ENCODE measurements around the gene LDLRAP1.

The LDLRAP1 gene, protein sequence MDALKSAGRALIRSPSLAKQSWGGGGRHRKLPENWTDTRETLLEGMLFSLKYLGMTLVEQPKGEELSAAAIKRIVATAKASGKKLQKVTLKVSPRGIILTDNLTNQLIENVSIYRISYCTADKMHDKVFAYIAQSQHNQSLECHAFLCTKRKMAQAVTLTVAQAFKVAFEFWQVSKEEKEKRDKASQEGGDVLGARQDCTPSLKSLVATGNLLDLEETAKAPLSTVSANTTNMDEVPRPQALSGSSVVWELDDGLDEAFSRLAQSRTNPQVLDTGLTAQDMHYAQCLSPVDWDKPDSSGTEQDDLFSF

DNA sequence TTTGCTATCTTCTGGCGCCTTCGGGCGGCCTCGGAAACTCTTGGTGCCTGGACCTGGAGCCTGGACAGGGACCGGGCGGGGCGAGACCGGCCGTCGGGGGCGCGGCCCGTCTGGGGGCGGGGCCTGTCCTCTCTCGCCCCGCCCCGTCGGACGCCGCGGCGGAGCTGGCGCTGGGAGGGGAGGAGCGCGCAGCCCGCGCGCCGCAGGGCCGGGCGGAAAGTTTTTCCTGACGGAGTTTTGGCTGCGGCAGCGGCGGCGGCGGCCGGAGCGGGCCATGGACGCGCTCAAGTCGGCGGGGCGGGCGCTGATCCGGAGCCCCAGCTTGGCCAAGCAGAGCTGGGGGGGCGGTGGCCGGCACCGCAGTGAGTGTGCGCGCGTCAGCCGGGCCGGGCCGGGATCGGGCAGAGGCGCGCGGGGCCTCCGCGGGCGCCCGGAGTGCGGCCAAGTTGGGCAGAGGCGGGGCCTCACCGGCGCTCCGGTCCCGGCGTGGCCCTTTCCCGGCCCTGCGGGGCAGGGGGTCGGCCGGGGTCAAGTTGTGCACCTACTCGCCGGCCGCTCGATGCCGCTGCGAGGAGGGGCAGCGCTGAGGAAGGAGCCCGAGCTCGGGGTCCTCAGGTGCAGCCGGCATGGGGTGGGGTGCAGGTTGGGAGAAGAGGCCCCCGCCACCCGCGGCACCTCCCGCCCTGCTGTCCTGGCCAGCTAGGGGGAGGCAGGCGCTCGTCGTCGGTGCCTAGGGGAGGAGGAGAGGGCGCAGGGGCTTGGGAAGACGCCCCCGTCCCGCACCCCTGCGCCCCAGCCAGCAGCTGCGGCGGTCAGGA is at the start of gene LDLRAP1:
Gene LDLRAP1, plus strand, starts transcription at position 182 of the 818 bp plus-strand sequence. Its CDS starts 93 bp downstream, at position 275.
- peak within 1 kb of the TSS; percentile 99 for H3K4me2 ChIP-seq
- peaks cover 18% of the 10 kb centered on the region for H4K20me1 ChIP-seq
- H3K4me3 ChIP-seq = peak within 1 kb of the TSS; percentile 97
- peak within 1 kb of the TSS; percentile 81 for H3K27ac ChIP-seq
- H3K27me3 ChIP-seq = no peaks in the 10 kb centered on the region
- H3K9ac ChIP-seq = peak within 1 kb of the TSS; percentile 89
- H3K36me3 ChIP-seq = no peaks in the 10 kb centered on the region
- TF ChIP-seq Cebpa-rat (IDR thresholded peaks at IDR 0.05) = no peak
- H3K9me3 ChIP-seq = no peaks in the 10 kb centered on the region
- peaks cover 46% of the 10 kb centered on the region for H3K4me1 ChIP-seq

DNA sequence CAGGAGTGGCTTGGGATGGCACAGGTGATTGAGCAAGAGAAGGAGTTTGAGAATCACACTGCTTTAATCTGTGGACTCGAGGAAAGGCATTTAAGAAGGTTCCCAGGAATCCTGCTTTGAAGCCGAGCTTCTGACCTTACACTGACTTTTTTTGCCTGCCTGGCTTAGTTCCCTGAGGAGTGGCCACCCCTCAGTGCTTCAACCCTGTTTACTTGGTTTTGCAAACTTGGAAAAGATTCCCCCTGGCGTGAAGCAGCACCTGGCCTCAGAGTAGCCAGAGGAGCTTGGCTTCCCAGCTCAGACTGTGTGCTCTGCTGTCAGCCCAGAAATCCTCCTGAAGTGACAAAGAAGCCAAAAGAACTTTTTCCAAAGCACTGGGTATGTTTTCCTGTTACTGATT is 48.5 kb upstream of the LDLRAP1 start:
- TF ChIP-seq Cebpa-rat (IDR thresholded peaks at IDR 0.05) = no peak
- no peak overlapping the region for H3K4me3 ChIP-seq
- no peaks in the 10 kb centered on the region for H4K20me1 ChIP-seq

DNA sequence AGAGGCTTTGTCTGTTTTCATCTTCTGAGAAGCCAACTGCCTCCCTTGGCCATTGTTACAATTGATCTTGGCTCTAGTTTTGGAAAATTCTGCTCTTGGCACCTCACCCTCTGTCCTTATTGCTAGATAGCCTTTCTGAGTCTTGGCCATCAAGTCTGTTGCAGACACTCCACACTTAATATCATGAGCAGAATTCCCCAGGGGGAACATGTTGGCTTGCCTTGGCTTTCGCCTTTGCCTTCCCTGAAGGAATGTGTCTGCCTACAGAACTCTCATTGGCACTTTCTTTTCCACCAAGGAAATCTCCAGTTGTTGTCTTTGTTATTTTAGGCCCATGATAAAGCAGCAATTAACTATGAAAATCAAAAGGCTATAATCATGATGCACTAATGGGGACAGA is 42.7 kb upstream of the LDLRAP1 start:
- Histone ChIP-seq H4K20me1 (0 out of 2 replicates have a peak, but pooled peaks cover 5% of the 10 kb centered on the region), H3K27me3 (no peaks in the 10 kb centered on the region), H3K36me3 (peaks cover 62% of the 10 kb centered on the region), H3K4me2 (no peak overlapping the region), H3K27ac (no peak overlapping the region), H3K4me1 (peaks cover 22% of the 10 kb centered on the region), H3K9ac (no peak overlapping the region), H3K9me3 (no peaks in the 10 kb centered on the region), H3K4me3 (no peak overlapping the region)
- TF ChIP-seq Cebpa-rat (IDR thresholded peaks at IDR 0.05) = no peak

More for the DNA sequence above, 48.5 kb upstream of the LDLRAP1 start:
- no peaks in the 10 kb centered on the region for H3K4me1 ChIP-seq
- peaks cover 94% of the 10 kb centered on the region for H3K36me3 ChIP-seq
- H3K27me3 ChIP-seq = no peaks in the 10 kb centered on the region
- no peak overlapping the region for H3K27ac ChIP-seq
- H3K4me2 ChIP-seq = no peak overlapping the region
- H3K9ac ChIP-seq = no peak overlapping the region
- H3K9me3 ChIP-seq = no peaks in the 10 kb centered on the region

DNA sequence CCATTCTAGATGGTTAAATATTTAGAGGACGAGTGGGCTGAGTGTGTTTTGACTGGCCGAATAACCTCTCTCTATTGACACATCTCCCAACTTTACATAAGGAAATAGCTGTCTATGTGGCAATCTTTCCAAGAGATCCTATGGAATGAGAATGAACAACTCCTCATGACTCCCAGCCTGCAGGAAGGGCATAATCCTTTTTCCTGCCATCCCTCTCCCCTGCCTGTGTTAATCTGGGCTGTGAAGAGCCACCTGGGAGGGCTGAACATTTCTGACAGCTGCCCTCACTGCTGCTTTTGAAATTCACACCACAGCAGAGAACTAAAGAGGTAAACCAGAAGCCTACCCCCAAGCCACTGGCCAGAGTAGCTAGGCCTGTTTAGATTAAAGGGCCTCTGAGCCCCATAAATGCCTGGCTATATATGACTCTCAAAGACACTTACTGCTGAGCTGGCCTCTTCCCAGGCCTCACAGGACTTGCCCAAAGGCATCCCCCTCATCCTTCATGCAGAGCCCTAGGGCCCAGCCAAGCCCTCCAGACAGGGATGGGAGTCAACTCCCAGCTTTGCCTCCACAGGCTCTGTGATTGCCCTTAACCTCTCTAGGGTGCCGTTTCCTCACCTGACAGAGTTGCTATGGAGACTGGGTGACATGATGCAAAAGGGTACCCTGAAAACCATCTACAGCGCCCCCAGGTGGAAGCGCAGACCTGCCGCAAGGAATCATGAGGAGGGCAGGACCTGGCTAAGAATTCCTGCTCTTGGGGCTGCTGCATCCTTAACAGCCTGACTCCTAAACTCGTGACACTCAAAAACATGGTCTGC is 42.0 kb upstream of the LDLRAP1 start:
- H3K9ac ChIP-seq = no peak overlapping the region
- no peak overlapping the region for H3K4me3 ChIP-seq
- 0 out of 2 replicates have a peak, but pooled peaks cover 5% of the 10 kb centered on the region for H4K20me1 ChIP-seq
- H3K9me3 ChIP-seq = no peaks in the 10 kb centered on the region
- H3K36me3 ChIP-seq = peaks cover 54% of the 10 kb centered on the region
- H3K4me2 ChIP-seq = no peak overlapping the region
- no peak overlapping the region for H3K27ac ChIP-seq
- no peak for TF ChIP-seq Cebpa-rat (IDR thresholded peaks at IDR 0.05)
- H3K27me3 ChIP-seq = no peaks in the 10 kb centered on the region
- H3K4me1 ChIP-seq = peaks cover 30% of the 10 kb centered on the region

DNA sequence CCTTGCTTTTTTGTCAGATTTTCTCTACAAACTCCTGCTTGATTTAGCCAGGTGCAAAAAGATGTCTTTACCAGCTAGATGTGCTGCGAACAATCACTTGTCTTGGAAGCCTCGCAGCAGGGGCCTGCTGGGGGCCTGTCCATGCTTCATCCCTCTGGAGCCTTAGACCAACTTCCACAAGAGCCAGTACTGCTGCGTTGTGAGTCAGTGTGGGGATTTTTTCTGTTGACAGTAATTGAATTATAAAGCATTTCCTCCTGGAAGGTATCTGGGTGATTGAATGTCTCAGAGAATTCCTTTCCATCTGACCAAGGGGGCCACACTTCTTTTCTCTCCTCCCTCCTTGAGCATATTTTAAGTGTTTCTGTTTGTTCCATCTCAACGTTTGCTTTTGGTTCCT is 40.4 kb upstream of the LDLRAP1 start:
- Histone ChIP-seq H3K9me3 (no peaks in the 10 kb centered on the region), H3K27ac (no peak overlapping the region), H3K4me1 (peaks cover 38% of the 10 kb centered on the region), H3K4me3 (no peak overlapping the region), H3K9ac (peak overlapping the region; percentile 24; the same call in 1 of the 2 replicates), H4K20me1 (0 out of 2 replicates have a peak, but pooled peaks cover 5% of the 10 kb centered on the region), H3K4me2 (no peak overlapping the region), H3K36me3 (peaks cover 39% of the 10 kb centered on the region), H3K27me3 (no peaks in the 10 kb centered on the region)
- no peak for TF ChIP-seq Cebpa-rat (IDR thresholded peaks at IDR 0.05)

DNA sequence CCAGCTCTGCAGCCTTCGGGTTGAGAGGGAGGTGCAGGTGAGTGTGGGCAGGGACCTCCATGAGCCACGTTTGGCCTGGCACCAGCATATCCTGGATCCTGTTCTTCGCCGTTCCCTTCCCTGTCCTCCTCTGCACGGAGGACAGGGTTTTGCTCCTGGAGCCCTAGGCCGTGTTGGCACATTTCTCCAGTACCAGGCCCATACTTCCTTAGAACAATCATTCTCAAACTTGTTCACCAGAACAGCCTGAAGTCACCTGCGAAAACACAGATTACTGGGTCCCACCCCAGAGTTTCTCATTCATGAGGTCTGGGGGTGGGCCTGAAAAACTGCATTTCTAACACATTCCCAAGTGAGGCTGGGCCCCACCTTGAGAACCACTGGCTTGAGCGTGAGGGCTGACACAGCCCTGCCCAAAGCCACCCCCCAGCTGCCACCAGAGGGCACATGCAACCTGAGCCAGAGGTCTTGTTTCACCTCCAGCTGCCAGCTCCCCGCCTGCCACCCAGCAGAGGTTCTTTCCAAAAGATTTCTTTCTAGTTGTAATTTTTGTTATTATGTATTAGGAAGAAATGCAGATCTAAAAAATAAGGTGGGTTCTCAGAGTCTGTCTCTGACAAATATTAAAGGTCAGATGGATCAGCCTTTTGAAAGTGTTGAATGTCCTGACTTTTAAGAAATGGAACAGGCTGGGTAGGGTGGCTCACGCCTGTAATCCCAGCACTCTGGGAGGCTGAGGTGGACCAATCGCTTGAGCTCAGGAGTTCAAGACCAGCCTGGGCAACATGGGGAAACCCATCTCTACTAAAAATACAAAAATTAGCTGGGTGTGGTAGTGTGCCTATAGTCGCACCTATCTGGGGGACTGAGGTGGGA is 39.6 kb upstream of the LDLRAP1 start:
- no peaks in the 10 kb centered on the region for H3K9me3 ChIP-seq
- peaks cover 38% of the 10 kb centered on the region for H3K4me1 ChIP-seq
- H3K27me3 ChIP-seq = no peaks in the 10 kb centered on the region
- H3K36me3 ChIP-seq = peaks cover 31% of the 10 kb centered on the region
- 0 out of 2 replicates have a peak overlapping the region, but pooled peaks have one; percentile 16 for H3K4me2 ChIP-seq
- H3K4me3 ChIP-seq = no peak overlapping the region
- no peak overlapping the region for H3K9ac ChIP-seq
- no peak for TF ChIP-seq Cebpa-rat (IDR thresholded peaks at IDR 0.05)
- H3K27ac ChIP-seq = no peak overlapping the region
- H4K20me1 ChIP-seq = 0 out of 2 replicates have a peak, but pooled peaks cover 5% of the 10 kb centered on the region

DNA sequence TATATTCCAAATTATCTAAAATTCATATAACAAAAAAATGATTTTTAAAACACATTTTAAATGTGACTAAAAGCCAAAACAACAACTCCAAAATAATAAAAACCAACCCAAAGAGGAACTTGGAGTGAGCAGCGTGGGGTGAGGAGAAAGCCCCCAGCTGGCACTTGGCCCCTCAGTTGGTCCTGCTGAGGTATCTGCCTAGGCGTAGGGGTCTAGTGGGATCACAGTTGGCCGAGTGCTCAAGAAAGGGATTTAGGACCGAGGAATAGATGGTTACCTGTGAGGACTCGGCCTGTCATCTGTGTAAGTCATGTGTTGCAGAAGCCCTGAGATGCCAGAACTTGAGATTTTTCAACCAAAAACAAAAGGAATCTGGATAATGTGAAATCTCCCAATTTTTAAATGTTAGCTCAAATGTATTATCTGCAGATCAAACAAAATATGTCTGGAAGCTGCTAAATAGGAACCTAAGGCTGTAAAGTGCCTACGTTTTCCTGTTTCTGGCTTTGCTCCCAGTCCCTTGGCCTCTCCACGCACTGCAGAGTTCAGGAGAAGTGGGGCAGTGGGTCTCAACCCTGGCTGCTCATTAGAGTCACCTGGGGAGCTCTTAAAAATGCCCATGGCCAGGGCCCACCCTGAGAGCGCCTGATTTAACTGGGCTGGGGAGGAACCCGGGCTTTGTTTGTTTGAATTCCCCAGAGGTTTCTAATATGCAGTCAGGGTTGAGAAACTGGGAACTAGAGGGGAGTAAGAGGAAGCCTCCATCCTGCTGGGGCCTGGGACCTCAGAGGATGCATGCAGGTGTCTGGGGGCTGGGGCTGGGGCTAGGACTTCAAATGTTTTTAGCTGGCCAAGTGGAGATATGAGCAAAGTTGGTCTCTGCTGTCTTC is 38.5 kb upstream of the LDLRAP1 start:
- H3K4me2 ChIP-seq = peak overlapping the region; percentile 85

More for the DNA sequence above, 38.5 kb upstream of the LDLRAP1 start:
- H3K4me3 ChIP-seq = 0 out of 2 replicates have a peak overlapping the region, but pooled peaks have one; percentile 4
- H4K20me1 ChIP-seq = 0 out of 2 replicates have a peak, but pooled peaks cover 5% of the 10 kb centered on the region
- peak overlapping the region; percentile 54 for H3K27ac ChIP-seq
- H3K36me3 ChIP-seq = peaks cover 21% of the 10 kb centered on the region
- H3K9ac ChIP-seq = no peak overlapping the region
- no peak for TF ChIP-seq Cebpa-rat (IDR thresholded peaks at IDR 0.05)
- H3K9me3 ChIP-seq = no peaks in the 10 kb centered on the region
- peaks cover 38% of the 10 kb centered on the region for H3K4me1 ChIP-seq
- H3K27me3 ChIP-seq = no peaks in the 10 kb centered on the region
